BJ (cell line): ENCODE data around the gene TUBB2A. TPM values are rescaled to one million over a fixed set of nuclear protein-coding genes. Genes with fewer than 3 reads are reported as not detected.
"Not testable (repeated sequence)": the region's sequence is repeated elsewhere in the genome, so short reads cannot be mapped to it uniquely, and the experiment has no call there.

Experiments
- CTCF ChIA-PET: fragments of 350-600 bp; formaldehyde crosslinking; extraction: SDS; loops from one replicate; lab custom pipeline; 2021; ENCODE audit warnings: antibody characterized with exemption, inconsistent platforms; lab: Yijun Ruan, JAX
- POLR2A ChIA-PET: fragments of 300-600 bp; sonication (Branson Sonifier 250); formaldehyde crosslinking; extraction: SDS; loops from one replicate; lab custom pipeline; 2021; ENCODE audit warnings: antibody characterized with exemption; lab: Charles Lee
- DNase-seq: peaks from one replicate; pipeline ENCODE4 v3.0.0-alpha.2; 2011; ENCODE audit warnings: low read depth
- H3K27me3 ChIP-seq: 2 replicates; pipeline ENCODE4 v1.6.0; 2011; ENCODE audit warnings: low read length; ENCODE audit not compliant: control insufficient read depth, insufficient read depth
- H3K36me3 ChIP-seq: 2 replicates; pipeline ENCODE4 v1.5.1; 2011; ENCODE audit warnings: low read length; ENCODE audit not compliant: control insufficient read depth, insufficient read depth
- H3K4me3 ChIP-seq: 2 replicates; pipeline ENCODE4 v1.5.1; 2011; ENCODE audit warnings: low read depth, mild to moderate bottlenecking, control low read depth, low read length
- polyA plus RNA-seq: library from polyadenylated mRNA; depleted of rRNA; stranded (reverse); fragments of >200 nt; gene quantifications from 2 replicates; pipeline ENCODE4 v1.2.3, GENCODE V29; 2011
- TF ChIP-seq, protein P1 (sequence below): IDR thresholded peaks from 2 replicates; pipeline ENCODE4 v1.5.1; 2011; ENCODE audit warnings: low read depth, mild to moderate bottlenecking, control low read depth, inconsistent platforms, low read length, moderate library complexity; ENCODE audit not compliant: insufficient read depth

TUBB2A gene
- polyA plus RNA-seq, 1 experiment = 184 TPM

GRCh38 chr6:3202999-3203696 is 45.8 kb upstream of the TUBB2A start:
- DNase-seq = peak; percentile 88
- H3K4me3 ChIP-seq = no peak overlapping the region
- H3K27me3 ChIP-seq = no peaks in the 10 kb centered on the region
- TF ChIP-seq, protein P1, sequence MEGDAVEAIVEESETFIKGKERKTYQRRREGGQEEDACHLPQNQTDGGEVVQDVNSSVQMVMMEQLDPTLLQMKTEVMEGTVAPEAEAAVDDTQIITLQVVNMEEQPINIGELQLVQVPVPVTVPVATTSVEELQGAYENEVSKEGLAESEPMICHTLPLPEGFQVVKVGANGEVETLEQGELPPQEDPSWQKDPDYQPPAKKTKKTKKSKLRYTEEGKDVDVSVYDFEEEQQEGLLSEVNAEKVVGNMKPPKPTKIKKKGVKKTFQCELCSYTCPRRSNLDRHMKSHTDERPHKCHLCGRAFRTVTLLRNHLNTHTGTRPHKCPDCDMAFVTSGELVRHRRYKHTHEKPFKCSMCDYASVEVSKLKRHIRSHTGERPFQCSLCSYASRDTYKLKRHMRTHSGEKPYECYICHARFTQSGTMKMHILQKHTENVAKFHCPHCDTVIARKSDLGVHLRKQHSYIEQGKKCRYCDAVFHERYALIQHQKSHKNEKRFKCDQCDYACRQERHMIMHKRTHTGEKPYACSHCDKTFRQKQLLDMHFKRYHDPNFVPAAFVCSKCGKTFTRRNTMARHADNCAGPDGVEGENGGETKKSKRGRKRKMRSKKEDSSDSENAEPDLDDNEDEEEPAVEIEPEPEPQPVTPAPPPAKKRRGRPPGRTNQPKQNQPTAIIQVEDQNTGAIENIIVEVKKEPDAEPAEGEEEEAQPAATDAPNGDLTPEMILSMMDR = no peak
- ChIA-PET CTCF (interaction anchor here (0.6 to 1.9 kb wide), 3 partner anchors 11 to 48 kb away, joined by 3 to 5 read pairs (median 4); partner anchors contain the start of gene TUBB2A), POLR2A (interaction anchor here (0.5 to 0.8 kb wide), 4 partner anchors 46 to 818 kb away, joined by 3 to 5 read pairs (median 3); partner anchors contain the start of gene TUBB2A)
- H3K36me3 ChIP-seq = no peaks in the 10 kb centered on the region

DNA sequence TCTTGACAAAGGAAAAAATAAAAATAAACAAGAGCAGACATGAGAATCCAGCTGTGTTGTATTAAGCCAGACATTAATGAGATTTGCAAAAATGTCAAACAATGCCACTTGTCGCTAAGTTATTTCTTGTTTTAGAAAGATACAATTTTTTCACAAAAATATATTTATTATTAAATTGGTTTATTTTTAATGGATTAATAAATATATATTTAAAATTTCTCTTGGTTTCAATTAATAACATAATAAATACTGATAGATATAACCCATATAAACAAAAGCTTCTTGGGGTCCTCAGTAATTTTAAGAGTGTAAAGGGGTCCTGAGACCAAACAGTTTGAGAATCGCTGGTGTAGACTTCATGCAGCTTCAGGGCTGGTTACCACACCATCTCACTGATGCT is 44.0 kb upstream of the TUBB2A start:
- ChIA-PET POLR2A (no interaction called here), CTCF (no interaction called here)
- TF ChIP-seq, protein P1 = no peak
- H3K4me3 ChIP-seq = no peak overlapping the region
- no peaks in the 10 kb centered on the region for H3K36me3 ChIP-seq
- DNase-seq = no peak
- H3K27me3 ChIP-seq = no peaks in the 10 kb centered on the region

- POLR2A ChIA-PET = no interaction called here
- Histone ChIP-seq H3K4me3 (no peak overlapping the region), H3K36me3 (no peaks in the 10 kb centered on the region), H3K27me3 (no peaks in the 10 kb centered on the region)
- no peak for DNase-seq
- CTCF ChIA-PET = no interaction called here
- TF ChIP-seq, protein P1 = no peak
Measured at GRCh38 chr6:3200682-3201081, 43.3 kb upstream of the TUBB2A start.

DNA sequence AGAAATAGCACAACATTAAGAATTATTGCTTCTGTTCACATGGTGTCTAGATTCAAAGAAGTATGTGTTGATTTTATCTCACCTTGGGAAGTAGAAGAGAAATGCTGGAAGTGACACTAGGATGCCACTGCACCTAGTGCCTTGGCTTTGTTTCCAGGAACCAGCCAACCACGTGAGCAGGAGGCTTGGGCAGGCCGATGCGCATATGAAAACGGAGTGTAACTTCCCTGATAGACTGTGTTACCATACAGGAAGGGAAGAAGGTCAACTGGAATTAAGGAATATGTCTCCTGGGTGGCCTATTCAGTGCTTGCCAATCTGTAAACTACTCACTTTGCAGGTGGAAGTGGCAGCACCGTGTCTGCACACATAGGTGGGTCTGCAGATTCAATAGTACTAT is 42.0 kb upstream of the TUBB2A start:
- Histone ChIP-seq H3K36me3 (no peaks in the 10 kb centered on the region), H3K4me3 (no peak overlapping the region), H3K27me3 (no peaks in the 10 kb centered on the region)
- TF ChIP-seq, protein P1 = no peak
- DNase-seq = no peak
- ChIA-PET POLR2A (no interaction called here), CTCF (interaction anchor here (0.9 kb wide), 1 partner anchor 9 kb away, joined by 3 read pairs; no protein-coding TSS in a partner anchor)

- H3K27me3 ChIP-seq, H3K36me3 ChIP-seq, DNase-seq, CTCF ChIA-PET, H3K4me3 ChIP-seq, POLR2A ChIA-PET: not testable (repeated sequence)
Measured at GRCh38 chr6:3197734-3198133, 40.4 kb upstream of the TUBB2A start.

GRCh38 chr6:3196770-3197169 is 39.4 kb upstream of the TUBB2A start:
- H3K36me3 ChIP-seq = no peaks in the 10 kb centered on the region
- H3K4me3 ChIP-seq = no peak overlapping the region
- H3K27me3 ChIP-seq = no peaks in the 10 kb centered on the region
- no peak for DNase-seq
- TF ChIP-seq, protein P1 = no peak
- CTCF ChIA-PET = no interaction called here
- POLR2A ChIA-PET = no interaction called here
